ENCODE data around the gene ACSL4.
A peak's percentile ranks its signal among the peaks of the same experiment; 100 is the strongest.

The ACSL4 gene

GRCh38 chrX:109710181-109710580 is 22.9 kb downstream of the ACSL4 start:
- no peak for TF ChIP-seq CTCF (conservative IDR thresholded peaks at IDR 0.05; ENCODE audit: low read length)

GRCh38 chrX:109709129-109709631 is 23.9 kb downstream of the ACSL4 start:
- DNase-seq (ENCODE audit: low read depth), result peak; percentile 52
- H3K4me3 ChIP-seq (ENCODE audit: low read length), result no peak overlapping the region
- peak; percentile 18 for TF ChIP-seq CTCF (conservative IDR thresholded peaks at IDR 0.05; ENCODE audit: low read length)

More at GRCh38 chrX:109710181-109710580, 22.9 kb downstream of the ACSL4 start:
- no peak for DNase-seq (ENCODE audit: low read depth)
- H3K4me3 ChIP-seq (ENCODE audit: low read length), result no peak overlapping the region

GRCh38 chrX:109707720-109708119 is 25.3 kb downstream of the ACSL4 start:
- DNase-seq (ENCODE audit: low read depth), result no peak
- no peak for TF ChIP-seq CTCF (conservative IDR thresholded peaks at IDR 0.05; ENCODE audit: low read length)
- no peak overlapping the region for H3K4me3 ChIP-seq (ENCODE audit: low read length)

- no peak for TF ChIP-seq CTCF (conservative IDR thresholded peaks at IDR 0.05; ENCODE audit: low read length)
- no peak overlapping the region for H3K4me3 ChIP-seq (ENCODE audit: low read length)
- no peak for DNase-seq (ENCODE audit: low read depth)
Measured at GRCh38 chrX:109707319-109707718, 25.7 kb downstream of the ACSL4 start.

- no peak for TF ChIP-seq CTCF (conservative IDR thresholded peaks at IDR 0.05; ENCODE audit: low read length)
- DNase-seq (ENCODE audit: low read depth), result no peak
- H3K4me3 ChIP-seq (ENCODE audit: low read length), result no peak overlapping the region
Measured at GRCh38 chrX:109704563-109704962, 28.5 kb downstream of the ACSL4 start.

- no peak for DNase-seq (ENCODE audit: low read depth)
- TF ChIP-seq CTCF (conservative IDR thresholded peaks at IDR 0.05; ENCODE audit: low read length), result no peak
- no peak overlapping the region for H3K4me3 ChIP-seq (ENCODE audit: low read length)
Measured at GRCh38 chrX:109697855-109698254, 35.2 kb downstream of the ACSL4 start.

- no peak for TF ChIP-seq CTCF (conservative IDR thresholded peaks at IDR 0.05; ENCODE audit: low read length)
- no peak overlapping the region for H3K4me3 ChIP-seq (ENCODE audit: low read length)
- DNase-seq (ENCODE audit: low read depth), result no peak
Measured at GRCh38 chrX:109696146-109696740, 36.8 kb downstream of the ACSL4 start.

All from AG10803 (cell line).